Neural cell (in vitro differentiated cells): ENCODE results near the gene LZTFL1. TPM values are rescaled to one million over a fixed set of nuclear protein-coding genes. Genes with fewer than 3 reads are reported as not detected.

Experiments used
- H2AFZ ChIP-seq: fragments of 200-600, 300-800 bp; sonication (generic), shearing (Covaris generic); 2 replicates; pipeline ENCODE4 v1.6.0; 2014; ENCODE audit warnings: low read depth, mild to moderate bottlenecking, antibody characterized with exemption, low read length, moderate library complexity
- H3F3A ChIP-seq: fragments of 200-600 bp; shearing (Covaris generic); 2 replicates; pipeline ENCODE4 v1.6.1; 2016; ENCODE audit warnings: mild to moderate bottlenecking, moderate library complexity, mixed read lengths, antibody characterized with exemption, low read length; ENCODE audit not compliant: insufficient read depth, poor library complexity, severe bottlenecking
- H3K27ac ChIP-seq: fragments of 200-600, 300-800 bp; sonication (generic), shearing (Covaris generic); 2 replicates; pipeline ENCODE4 v1.5.1; 2014; ENCODE audit warnings: mild to moderate bottlenecking, low read length, moderate library complexity
- H3K27me3 ChIP-seq: fragments of 300-800, 200-600 bp; sonication (generic), shearing (Covaris generic); 2 replicates; pipeline ENCODE4 v1.6.0; 2014; ENCODE audit warnings: mild to moderate bottlenecking, low read depth, low read length, moderate library complexity; ENCODE audit not compliant: insufficient read depth
- H3K36me3 ChIP-seq: fragments of 300-800, 200-600 bp; sonication (generic), shearing (Covaris generic); 2 replicates; pipeline ENCODE4 v1.5.1; 2014; ENCODE audit warnings: mild to moderate bottlenecking, antibody characterized with exemption, low read length, moderate library complexity; ENCODE audit not compliant: insufficient read depth
- H3K4me2 ChIP-seq: fragments of 300-800, 200-600 bp; sonication (generic), shearing (Covaris generic); 2 replicates; pipeline ENCODE4 v1.6.0; 2014; ENCODE audit warnings: mild to moderate bottlenecking, low read length
- H3K4me3 ChIP-seq: fragments of 300-800, 200-600 bp; sonication (generic), shearing (Covaris generic); 2 replicates; pipeline ENCODE4 v1.5.1; 2014; ENCODE audit warnings: mild to moderate bottlenecking, low read length, moderate library complexity
- H3K79me2 ChIP-seq: fragments of 200-600 bp; shearing (Covaris generic); replicated peaks from 2 replicates; pipeline ENCODE4 v1.6.0; 2014; ENCODE audit warnings: mild to moderate bottlenecking, low read length, moderate library complexity; ENCODE audit not compliant: insufficient read depth
- H3K9ac ChIP-seq: fragments of 300-800, 200-600 bp; sonication (generic), shearing (Covaris generic); 2 replicates; pipeline ENCODE4 v1.6.1; 2016; ENCODE audit warnings: mild to moderate bottlenecking, low read length, mixed read lengths
- H3K9me2 ChIP-seq: fragments of 200-600 bp; shearing (Covaris generic); 2 replicates; pipeline ENCODE4 v1.6.1; 2016; ENCODE audit warnings: mild to moderate bottlenecking, low read length, mixed read lengths; ENCODE audit not compliant: insufficient read depth
- H3K9me3 ChIP-seq: fragments of 200-600, 300-800 bp; sonication (generic), shearing (Covaris generic); 2 replicates; pipeline ENCODE4 v1.6.1; 2016; ENCODE audit warnings: mild to moderate bottlenecking, mixed run types, low read length, moderate library complexity, mixed read lengths
- H4K20me1 ChIP-seq: fragments of 200-600 bp; shearing (Covaris generic); 2 replicates; pipeline ENCODE4 v1.6.1; 2016; ENCODE audit warnings: mild to moderate bottlenecking, mixed run types; ENCODE audit not compliant: insufficient read depth
- CTCF ChIP-seq: fragments of 450-650 bp; IDR thresholded peaks from 2 replicates; pipeline ENCODE4 v1.5.1; 2014; ENCODE audit warnings: antibody characterized with exemption, mild to moderate bottlenecking, moderate library complexity; ENCODE audit not compliant: poor library complexity, severe bottlenecking
- EP300 ChIP-seq: fragments of 450-650 bp; conservative IDR thresholded peaks from 2 replicates; pipeline ENCODE4 v1.6.1; 2014; ENCODE audit warnings: antibody characterized with exemption, mild to moderate bottlenecking, moderate library complexity; ENCODE audit not compliant: poor library complexity, severe bottlenecking
- EZH2 ChIP-seq: fragments of 200-600, 300-800 bp; shearing (Covaris generic), sonication (generic); IDR thresholded peaks from 2 replicates; pipeline ENCODE4 v1.6.1; 2014; ENCODE audit warnings: antibody characterized with exemption, low read length, borderline replicate concordance, mild to moderate bottlenecking; ENCODE audit not compliant: insufficient read depth, poor library complexity, severe bottlenecking
- MXI1 ChIP-seq: fragments of 450-650 bp; conservative IDR thresholded peaks from 2 replicates; pipeline ENCODE4 v1.6.1; 2014; ENCODE audit warnings: antibody characterized with exemption, mild to moderate bottlenecking; ENCODE audit not compliant: poor library complexity, severe bottlenecking
- POLR2AphosphoS5 ChIP-seq: IDR thresholded peaks from 2 replicates; pipeline ENCODE4 v1.6.1; 2012
- RAD21 ChIP-seq: fragments of 450-650 bp; conservative IDR thresholded peaks from 2 replicates; pipeline ENCODE4 v1.6.1; 2014; ENCODE audit warnings: antibody characterized with exemption, mild to moderate bottlenecking, moderate library complexity
- SMC3 ChIP-seq: fragments of 450-650 bp; conservative IDR thresholded peaks from 2 replicates; pipeline ENCODE4 v1.6.1; 2014; ENCODE audit warnings: antibody characterized with exemption, mild to moderate bottlenecking, moderate library complexity; ENCODE audit not compliant: poor library complexity
- polyA plus RNA-seq: library from polyadenylated mRNA; depleted of rRNA; stranded (reverse); fragments of >200 nt; gene quantifications from 2 replicates; pipeline ENCODE4 v1.2.3, GENCODE V29; 2014

The LZTFL1 gene
- polyA plus RNA-seq, 1 donor from 2014 or later = 26.8 TPM

GRCh38 chr3:45799586-45799985 is 42.3 kb downstream of the LZTFL1 start:
- TF ChIP-seq SMC3 (no peak), RAD21 (no peak), EP300 (no peak), EZH2 (no peak), MXI1 (no peak), CTCF (no peak)
- H3K9me3 ChIP-seq = no peaks in the 10 kb centered on the region
- H3K36me3 ChIP-seq = no peaks in the 10 kb centered on the region
- no peak overlapping the region for H3K4me3 ChIP-seq
- H3K9ac ChIP-seq = no peak overlapping the region
- no peaks in the 10 kb centered on the region for H3K9me2 ChIP-seq
- peaks cover 38% of the 10 kb centered on the region for H3K27me3 ChIP-seq
- H3K4me2 ChIP-seq = no peak overlapping the region
- no peaks in the 10 kb centered on the region for H4K20me1 ChIP-seq
- H3F3A ChIP-seq = no peaks in the 10 kb centered on the region
- no peak overlapping the region for H3K27ac ChIP-seq
- H3K79me2 ChIP-seq = no peaks in the 10 kb centered on the region
- no peak overlapping the region for H2AFZ ChIP-seq

- no peaks in the 10 kb centered on the region for H3K9me3 ChIP-seq
- H3K36me3 ChIP-seq = no peaks in the 10 kb centered on the region
- no peak overlapping the region for H3K9ac ChIP-seq
- no peaks in the 10 kb centered on the region for H3K79me2 ChIP-seq
- TF ChIP-seq RAD21 (no peak), MXI1 (no peak)
- no peak overlapping the region for H2AFZ ChIP-seq
- H3F3A ChIP-seq = no peaks in the 10 kb centered on the region
- H4K20me1 ChIP-seq = no peaks in the 10 kb centered on the region
- no peaks in the 10 kb centered on the region for H3K9me2 ChIP-seq
- H3K27ac ChIP-seq = no peak overlapping the region
- H3K27me3 ChIP-seq = peaks cover 50% of the 10 kb centered on the region
- H3K4me2 ChIP-seq = no peak overlapping the region
- no peak overlapping the region for H3K4me3 ChIP-seq
Observed at GRCh38 chr3:45798034-45798433, 43.9 kb downstream of the LZTFL1 start.

GRCh38 chr3:45796902-45797637 is 44.8 kb downstream of the LZTFL1 start:
- no peak overlapping the region for H3K4me2 ChIP-seq
- H3F3A ChIP-seq = no peaks in the 10 kb centered on the region
- H3K79me2 ChIP-seq = no peaks in the 10 kb centered on the region
- H3K9ac ChIP-seq = no peak overlapping the region
- H4K20me1 ChIP-seq = no peaks in the 10 kb centered on the region
- no peaks in the 10 kb centered on the region for H3K9me3 ChIP-seq
- no peaks in the 10 kb centered on the region for H3K9me2 ChIP-seq
- peaks cover 50% of the 10 kb centered on the region for H3K27me3 ChIP-seq
- no peak overlapping the region for H2AFZ ChIP-seq
- TF ChIP-seq POLR2AphosphoS5 (no peak), SMC3 (no peak), RAD21 (no peak), EZH2 (no peak), EP300 (no peak)
- no peaks in the 10 kb centered on the region for H3K36me3 ChIP-seq
- H3K4me3 ChIP-seq = peak overlapping the region; percentile 63
- no peak overlapping the region for H3K27ac ChIP-seq
